ENCODE data around the gene PTBP3.

GRCh38 chr9:112382501-112383364 is 49.3 kb upstream of the PTBP3 start:
- TF ChIP-seq CTCF (IDR thresholded peaks at IDR 0.05) = no peak
- no peak for TF ChIP-seq POLR2A (IDR thresholded peaks at IDR 0.05)
